Measurements from ENCODE around the gene GAB4. TPM values are rescaled to one million over a fixed set of nuclear protein-coding genes. Genes with fewer than 3 reads are reported as not detected.
"Not testable (repeated sequence)": the region's sequence is repeated elsewhere in the genome, so short reads cannot be mapped to it uniquely, and the experiment has no call there.

GAB4 gene
- total and polyA plus RNA-seq, 10 of the 15 experiments (the other 5 are each of a cell fraction or from before 2014, with no cell fraction given): not detected

DNA sequence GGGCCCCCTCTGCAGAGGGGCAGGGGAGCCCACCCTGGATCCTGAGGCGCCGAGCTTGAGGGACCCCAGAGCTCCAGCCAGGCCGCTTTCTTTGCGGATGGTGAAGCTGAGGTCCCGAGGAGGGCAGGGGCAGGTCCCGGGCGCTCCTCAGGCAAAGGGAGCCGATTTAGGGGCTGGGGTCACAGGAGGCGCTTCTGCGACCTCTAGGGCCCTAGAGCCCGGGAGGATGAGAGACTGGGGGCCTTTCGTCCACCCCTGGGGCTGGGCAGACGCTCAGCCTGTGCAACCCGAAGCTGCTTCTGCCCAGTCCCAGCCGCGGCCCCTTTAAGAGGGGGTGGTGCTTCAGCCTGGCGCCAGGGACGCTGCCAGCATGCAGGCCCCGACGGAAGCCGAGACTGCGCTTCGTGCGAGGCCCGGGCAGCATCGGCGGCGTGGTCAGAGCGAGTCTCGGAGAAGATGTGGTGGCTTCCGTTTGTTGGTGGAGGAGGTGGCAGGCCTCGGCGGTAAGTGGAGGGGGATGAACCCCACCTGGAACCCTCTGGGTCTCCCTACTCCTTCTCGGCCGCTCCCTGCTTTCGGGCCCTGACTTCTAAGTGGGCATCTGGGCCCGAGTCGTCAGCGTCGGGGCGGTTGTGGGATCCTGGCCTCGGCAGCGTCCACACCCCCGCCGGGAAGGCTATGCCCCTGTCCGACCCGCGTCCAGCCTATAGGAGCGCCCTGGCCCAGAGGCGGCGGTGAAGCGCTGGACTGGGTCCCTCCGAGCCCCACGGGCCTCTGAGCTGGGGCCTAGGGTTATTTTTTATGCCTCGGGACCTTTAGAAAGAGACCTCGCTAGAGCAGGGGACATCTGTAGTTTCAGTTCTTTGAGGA, 29.1 kb upstream of the GAB4 start:
- SMC1A ChIA-PET (ENCODE audit: uncharacterized antibody, unreplicated experiment); H4K20me1 ChIP-seq (ENCODE audit: control insufficient read depth, insufficient read depth); H3K27me3 ChIP-seq (replicated peaks in 1 of 2; ENCODE audit: control insufficient read depth in 2 of 2, insufficient read depth in 2 of 2, low read length in 1 of 2); DNase-seq (ENCODE audit: low read depth, low spot score); POLR2A ChIA-PET; H3K36me3 ChIP-seq (ENCODE audit: control insufficient read depth in 2 of 2, insufficient read depth in 2 of 2, low read length in 1 of 2); H3K9me3 ChIP-seq (replicated peaks; ENCODE audit: control insufficient read depth, insufficient read depth, low read length); H3K4me1 ChIP-seq (ENCODE audit: control insufficient read depth, insufficient read depth, low read length); in situ Hi-C loops (cut with MboI); RAD21 ChIA-PET (ENCODE audit: unreplicated experiment); intact Hi-C loops (cut with micrococcal nuclease; ENCODE audit: unreplicated experiment); H2AFZ ChIP-seq (ENCODE audit: control insufficient read depth, low read depth, low read length): not testable (repeated sequence)
- peaks cover 21% of the 10 kb centered on the region for H3K79me2 ChIP-seq (ENCODE audit: control insufficient read depth, insufficient read depth, low read length)
- peak overlapping the region; percentile 68 for H3K9ac ChIP-seq (ENCODE audit: control insufficient read depth, insufficient read depth, low read length)
- peak overlapping the region; percentile 30; the same call in 1 of the 2 replicates for H3K4me2 ChIP-seq (ENCODE audit: control insufficient read depth, insufficient read depth)
- ATAC-seq (peak; percentile 91), FAIRE-seq (peak; percentile 18)
- 0 out of 2 replicates have a peak, but pooled peaks have one; percentile 30 for TF ChIP-seq POLR2A (IDR thresholded peaks at IDR 0.05; ENCODE audit: low read depth, low read length)
- peak; percentile 28; the same call in 1 of the 2 replicates for TF ChIP-seq IKZF1 (conservative IDR thresholded peaks at IDR 0.05)
- TF ChIP-seq, protein P1, sequence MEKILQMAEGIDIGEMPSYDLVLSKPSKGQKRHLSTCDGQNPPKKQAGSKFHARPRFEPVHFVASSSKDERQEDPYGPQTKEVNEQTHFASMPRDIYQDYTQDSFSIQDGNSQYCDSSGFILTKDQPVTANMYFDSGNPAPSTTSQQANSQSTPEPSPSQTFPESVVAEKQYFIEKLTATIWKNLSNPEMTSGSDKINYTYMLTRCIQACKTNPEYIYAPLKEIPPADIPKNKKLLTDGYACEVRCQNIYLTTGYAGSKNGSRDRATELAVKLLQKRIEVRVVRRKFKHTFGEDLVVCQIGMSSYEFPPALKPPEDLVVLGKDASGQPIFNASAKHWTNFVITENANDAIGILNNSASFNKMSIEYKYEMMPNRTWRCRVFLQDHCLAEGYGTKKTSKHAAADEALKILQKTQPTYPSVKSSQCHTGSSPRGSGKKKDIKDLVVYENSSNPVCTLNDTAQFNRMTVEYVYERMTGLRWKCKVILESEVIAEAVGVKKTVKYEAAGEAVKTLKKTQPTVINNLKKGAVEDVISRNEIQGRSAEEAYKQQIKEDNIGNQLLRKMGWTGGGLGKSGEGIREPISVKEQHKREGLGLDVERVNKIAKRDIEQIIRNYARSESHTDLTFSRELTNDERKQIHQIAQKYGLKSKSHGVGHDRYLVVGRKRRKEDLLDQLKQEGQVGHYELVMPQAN (conservative IDR thresholded peaks at IDR 0.05): 0 out of 2 replicates have a peak, but pooled peaks have one; percentile 30
- whole genome bisulfite sequencing (ENCODE audit: insufficient coverage, insufficient replicate concordance, low lambda C conversion rate, missing lambda C conversion rate): under 1% methylated on average over 32 of the region's 56 CpGs
- peak overlapping the region; percentile 60 for H3K4me3 ChIP-seq
- TSS peak; percentile 79 for BruUV-seq (replicated peaks)
- CTCF ChIA-PET: interaction anchor here (1.3 kb wide), 1 partner anchor 17 kb away, joined by 4 read pairs; no protein-coding TSS in a partner anchor
- H3K27ac ChIP-seq (ENCODE audit: control insufficient read depth, insufficient read depth): peak overlapping the region; percentile 73
